Esophagus muscularis mucosa (tissue), 3 donors: Measurements from ENCODE around the gene RELA.

Experiments used
- EP300 ChIP-seq: sonication (generic); formaldehyde crosslinking; IDR thresholded peaks from one replicate; pipeline ENCODE4 v1.6.1; 2017; ENCODE audit warnings: antibody characterized with exemption
- TF ChIP-seq, protein P1 (sequence below), 3 experiments: fragments of 200-600 bp in 2 of 3; fragments of 450-650 bp in 1 of 3; sonication (generic) in 2 of 3; IDR thresholded peaks; one replicate each; pipeline ENCODE4 v1.5.1; 2017 to 2019; ENCODE audit warnings: antibody characterized with exemption in 3 of 3, mild to moderate bottlenecking in 2 of 3, moderate library complexity in 1 of 3

GRCh38 chr11:65644837-65645236, 17.9 kb downstream of the RELA start:
- TF ChIP-seq, protein P1, sequence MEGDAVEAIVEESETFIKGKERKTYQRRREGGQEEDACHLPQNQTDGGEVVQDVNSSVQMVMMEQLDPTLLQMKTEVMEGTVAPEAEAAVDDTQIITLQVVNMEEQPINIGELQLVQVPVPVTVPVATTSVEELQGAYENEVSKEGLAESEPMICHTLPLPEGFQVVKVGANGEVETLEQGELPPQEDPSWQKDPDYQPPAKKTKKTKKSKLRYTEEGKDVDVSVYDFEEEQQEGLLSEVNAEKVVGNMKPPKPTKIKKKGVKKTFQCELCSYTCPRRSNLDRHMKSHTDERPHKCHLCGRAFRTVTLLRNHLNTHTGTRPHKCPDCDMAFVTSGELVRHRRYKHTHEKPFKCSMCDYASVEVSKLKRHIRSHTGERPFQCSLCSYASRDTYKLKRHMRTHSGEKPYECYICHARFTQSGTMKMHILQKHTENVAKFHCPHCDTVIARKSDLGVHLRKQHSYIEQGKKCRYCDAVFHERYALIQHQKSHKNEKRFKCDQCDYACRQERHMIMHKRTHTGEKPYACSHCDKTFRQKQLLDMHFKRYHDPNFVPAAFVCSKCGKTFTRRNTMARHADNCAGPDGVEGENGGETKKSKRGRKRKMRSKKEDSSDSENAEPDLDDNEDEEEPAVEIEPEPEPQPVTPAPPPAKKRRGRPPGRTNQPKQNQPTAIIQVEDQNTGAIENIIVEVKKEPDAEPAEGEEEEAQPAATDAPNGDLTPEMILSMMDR (IDR thresholded peaks at IDR 0.05): no peak
- no peak for TF ChIP-seq EP300
